ENCODE measurements around the gene TANGO2.

Gene TANGO2

DNA sequence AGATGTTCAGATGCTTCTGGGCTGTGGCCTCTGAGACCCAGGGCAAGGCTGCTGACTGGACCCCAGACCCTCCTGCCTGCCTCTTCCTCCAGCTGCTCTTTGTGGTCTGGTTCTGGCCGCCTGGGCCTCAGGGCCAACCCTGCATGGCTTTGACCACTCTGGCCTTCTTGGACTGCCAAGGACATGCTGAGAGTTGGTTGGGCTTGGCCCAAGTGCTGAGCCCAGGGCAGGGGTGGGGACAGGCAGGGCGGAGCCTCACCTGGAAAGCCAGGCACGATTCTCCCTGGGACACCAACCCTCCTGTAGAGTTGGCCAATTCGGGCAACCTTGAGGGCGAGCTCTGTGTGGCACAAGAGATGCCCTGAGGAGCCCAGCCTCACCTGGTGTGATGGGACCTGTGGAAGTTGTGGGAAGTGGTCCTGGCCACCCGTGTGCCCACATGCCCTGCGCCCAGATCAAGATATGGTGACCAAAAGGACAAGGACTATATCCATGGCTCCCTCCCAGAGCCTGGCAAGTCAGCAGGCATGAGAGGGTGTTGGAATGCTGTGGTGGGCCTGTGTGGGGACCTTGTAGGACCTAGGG is 11.6 kb downstream of the TANGO2 start:
- TF ChIP-seq, protein P1, sequence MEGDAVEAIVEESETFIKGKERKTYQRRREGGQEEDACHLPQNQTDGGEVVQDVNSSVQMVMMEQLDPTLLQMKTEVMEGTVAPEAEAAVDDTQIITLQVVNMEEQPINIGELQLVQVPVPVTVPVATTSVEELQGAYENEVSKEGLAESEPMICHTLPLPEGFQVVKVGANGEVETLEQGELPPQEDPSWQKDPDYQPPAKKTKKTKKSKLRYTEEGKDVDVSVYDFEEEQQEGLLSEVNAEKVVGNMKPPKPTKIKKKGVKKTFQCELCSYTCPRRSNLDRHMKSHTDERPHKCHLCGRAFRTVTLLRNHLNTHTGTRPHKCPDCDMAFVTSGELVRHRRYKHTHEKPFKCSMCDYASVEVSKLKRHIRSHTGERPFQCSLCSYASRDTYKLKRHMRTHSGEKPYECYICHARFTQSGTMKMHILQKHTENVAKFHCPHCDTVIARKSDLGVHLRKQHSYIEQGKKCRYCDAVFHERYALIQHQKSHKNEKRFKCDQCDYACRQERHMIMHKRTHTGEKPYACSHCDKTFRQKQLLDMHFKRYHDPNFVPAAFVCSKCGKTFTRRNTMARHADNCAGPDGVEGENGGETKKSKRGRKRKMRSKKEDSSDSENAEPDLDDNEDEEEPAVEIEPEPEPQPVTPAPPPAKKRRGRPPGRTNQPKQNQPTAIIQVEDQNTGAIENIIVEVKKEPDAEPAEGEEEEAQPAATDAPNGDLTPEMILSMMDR (IDR thresholded peaks at IDR 0.05; ENCODE audit: borderline replicate concordance, insufficient read depth, low read depth, low read length) = no peak
- H3K4me3 ChIP-seq (ENCODE audit: low read depth, low read length) = no peak overlapping the region

DNA sequence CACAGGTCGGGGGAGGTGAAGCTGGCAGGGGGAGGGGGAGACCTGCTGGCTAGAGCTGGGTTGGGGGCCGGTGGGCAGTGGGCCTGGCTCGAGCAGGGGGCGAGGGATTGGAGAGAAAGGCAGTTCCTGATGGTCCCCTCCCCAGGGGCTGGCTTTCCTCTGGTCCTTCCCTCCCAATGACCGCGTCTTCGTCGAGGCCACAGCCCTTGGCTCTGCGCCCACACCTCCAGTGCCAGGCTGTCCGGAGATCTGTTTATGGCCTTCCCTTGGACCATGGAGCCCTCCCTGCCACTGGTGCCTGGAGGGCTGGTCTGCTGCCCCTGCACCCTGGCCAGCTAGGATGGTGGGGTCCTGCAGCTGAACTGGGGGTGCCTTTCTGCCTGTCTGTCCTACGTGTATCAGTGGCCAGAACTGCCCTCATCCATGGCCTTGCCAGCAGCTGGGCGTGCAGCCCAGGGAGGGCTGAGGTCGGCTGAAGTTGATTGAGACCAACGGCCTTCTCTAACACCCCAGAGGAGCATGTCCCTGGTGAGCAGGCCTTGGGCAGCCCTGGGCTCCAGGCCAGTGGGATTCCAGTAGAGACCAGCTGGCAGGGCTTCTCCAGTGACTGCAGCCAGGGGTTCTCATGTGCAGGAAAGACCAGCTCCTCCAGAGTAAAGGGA is 12.3 kb downstream of the TANGO2 start:
- H3K4me3 ChIP-seq (ENCODE audit: low read depth, low read length) = no peak overlapping the region
- TF ChIP-seq, protein P1 (IDR thresholded peaks at IDR 0.05; ENCODE audit: borderline replicate concordance, insufficient read depth, low read depth, low read length) = no peak

- TF ChIP-seq, protein P1 (IDR thresholded peaks at IDR 0.05; ENCODE audit: borderline replicate concordance, insufficient read depth, low read depth, low read length) = no peak
- H3K4me3 ChIP-seq (ENCODE audit: low read depth, low read length) = no peak overlapping the region
These were observed 13.2 kb downstream of the TANGO2 start for GRCh38 chr22:20034143-20034542.

- TF ChIP-seq, protein P1 (IDR thresholded peaks at IDR 0.05; ENCODE audit: borderline replicate concordance, insufficient read depth, low read depth, low read length) = no peak
- no peak overlapping the region for H3K4me3 ChIP-seq (ENCODE audit: low read depth, low read length)
These were observed 14.6 kb downstream of the TANGO2 start for GRCh38 chr22:20035375-20036083.

DNA sequence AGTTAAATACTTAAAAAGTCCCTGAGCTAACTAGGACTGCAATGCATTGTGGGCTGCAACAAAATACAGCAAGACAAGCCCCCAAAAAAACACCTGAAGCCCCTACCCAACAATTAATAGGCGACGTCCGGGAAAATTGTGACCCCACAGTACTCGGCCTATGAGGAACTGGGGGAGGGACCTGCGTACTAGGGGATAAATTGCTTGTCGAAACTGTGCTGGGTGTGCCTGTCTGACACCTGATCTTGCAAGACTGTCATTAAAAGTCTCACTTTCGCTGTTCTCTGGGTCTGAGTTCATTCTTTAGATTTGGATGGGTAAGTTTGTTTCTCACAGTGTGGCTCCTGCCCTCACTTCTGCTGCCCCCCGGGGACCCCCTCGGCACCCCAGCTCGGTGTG is 15.2 kb downstream of the TANGO2 start:
- no peak overlapping the region for H3K4me3 ChIP-seq (ENCODE audit: low read depth, low read length)
- TF ChIP-seq, protein P1 (IDR thresholded peaks at IDR 0.05; ENCODE audit: borderline replicate concordance, insufficient read depth, low read depth, low read length) = no peak

DNA sequence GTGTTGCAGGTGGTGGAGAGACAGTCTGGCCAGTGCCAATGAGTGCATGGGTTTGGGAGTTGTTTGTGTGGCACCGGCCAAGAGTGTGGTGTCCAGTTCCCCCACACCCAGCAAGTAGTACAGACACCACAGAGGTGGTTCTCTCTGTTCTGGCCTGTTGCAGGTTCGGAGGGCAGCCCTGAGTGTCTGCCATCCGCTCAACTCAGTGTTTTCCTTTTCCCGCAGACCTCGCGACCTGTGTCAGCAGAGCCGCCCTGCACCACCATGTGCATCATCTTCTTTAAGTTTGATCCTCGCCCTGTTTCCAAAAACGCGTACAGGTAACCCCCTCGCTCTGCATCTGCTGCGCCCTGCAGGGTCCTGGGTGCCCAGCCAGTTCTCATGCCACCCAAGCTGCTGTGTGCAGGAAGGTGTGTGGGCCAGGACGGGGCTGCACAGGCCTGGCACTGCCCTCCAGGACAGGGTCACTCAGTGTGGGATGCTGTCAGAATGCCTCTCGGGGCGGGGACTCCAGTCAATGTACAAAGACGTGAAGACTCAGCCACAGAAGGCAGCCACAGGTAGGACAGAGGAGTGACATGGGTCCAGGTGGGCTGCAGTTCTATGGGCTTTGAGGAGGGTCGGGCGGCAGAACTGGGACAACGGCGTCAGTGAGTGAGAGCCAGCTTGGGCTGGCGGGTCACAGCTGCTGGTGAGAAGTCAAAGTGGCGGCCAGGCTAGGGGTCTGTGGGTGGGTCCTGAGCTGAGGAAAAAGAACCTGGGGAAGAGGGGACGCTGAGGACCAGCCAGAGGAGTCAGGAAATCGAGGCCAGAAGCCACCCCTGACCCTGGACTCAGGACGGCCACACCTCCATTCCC is 15.9 kb downstream of the TANGO2 start:
- TF ChIP-seq, protein P1 (IDR thresholded peaks at IDR 0.05; ENCODE audit: borderline replicate concordance, insufficient read depth, low read depth, low read length) = no peak
- no peak overlapping the region for H3K4me3 ChIP-seq (ENCODE audit: low read depth, low read length)
